SK-N-SH treated with all-trans-retinoic acid at 6 μM for 48 hours (cell line): ENCODE measurements around the gene PDLIM7.

ENCODE experiments used
- ATAC-seq: fragments of 200-7000 bp; cut with Tn5 transposase; 3 replicates; pipeline ENCODE4 v1.9.1; 2020; ENCODE audit warnings: mild to moderate bottlenecking, moderate library complexity
- BACH2 ChIP-seq: fragments of 250-450 bp; sonication (Bioruptor Pico); IDR thresholded peaks from 2 replicates; pipeline ENCODE4 v1.9.0; 2021; ENCODE audit warnings: mild to moderate bottlenecking, borderline replicate concordance
- CSDC2 ChIP-seq: fragments of 250-450 bp; sonication (Bioruptor Pico); IDR thresholded peaks from 2 replicates; pipeline ENCODE4 v1.5.0; 2020; ENCODE audit warnings: mild to moderate bottlenecking, moderate library complexity
- ESRRG ChIP-seq: fragments of 250-450 bp; sonication (Bioruptor Pico); IDR thresholded peaks from 2 replicates; pipeline ENCODE4 v1.6.1; 2021; ENCODE audit warnings: mild to moderate bottlenecking
- GLIS3 ChIP-seq: fragments of 250-450 bp; sonication (Bioruptor Pico); IDR thresholded peaks from 2 replicates; pipeline ENCODE4 v1.5.0; 2020; ENCODE audit warnings: mild to moderate bottlenecking, moderate library complexity
- OSR1 ChIP-seq: fragments of 250-450 bp; sonication (Bioruptor Pico); IDR thresholded peaks from 2 replicates; pipeline ENCODE4 v1.8.0; 2022; ENCODE audit warnings: moderate library complexity, mild to moderate bottlenecking, inconsistent platforms
- PATZ1 ChIP-seq: fragments of 250-450 bp; sonication (Bioruptor Pico); IDR thresholded peaks from 2 replicates; pipeline ENCODE4 v1.8.0; 2020; ENCODE audit warnings: mild to moderate bottlenecking, moderate library complexity, borderline replicate concordance
- PPARA ChIP-seq: fragments of 250-450 bp; sonication (Bioruptor Pico); IDR thresholded peaks from 2 replicates; pipeline ENCODE4 v1.5.0; 2020; ENCODE audit warnings: mild to moderate bottlenecking, borderline replicate concordance
- RARB ChIP-seq: fragments of 250-450 bp; sonication (Bioruptor Pico); IDR thresholded peaks from 2 replicates; pipeline ENCODE4 v1.8.0; 2021; ENCODE audit warnings: mild to moderate bottlenecking, moderate library complexity
- SNAI2 ChIP-seq: fragments of 250-450 bp; sonication (Bioruptor Pico); IDR thresholded peaks from 2 replicates; pipeline ENCODE4 v1.5.0; 2020; ENCODE audit warnings: mild to moderate bottlenecking, moderate library complexity
- TCF4 ChIP-seq: fragments of 250-450 bp; sonication (Bioruptor Pico); IDR thresholded peaks from 2 replicates; pipeline ENCODE4 v1.8.0; 2021; ENCODE audit warnings: mild to moderate bottlenecking, moderate library complexity, borderline replicate concordance
- TOX ChIP-seq: fragments of 250-450 bp; sonication (Bioruptor Pico); IDR thresholded peaks from 2 replicates; pipeline ENCODE4 v1.8.0; 2021; ENCODE audit warnings: mild to moderate bottlenecking, moderate library complexity, borderline replicate concordance
- ZC3H10 ChIP-seq: fragments of 250-450 bp; sonication (Bioruptor Pico); IDR thresholded peaks from 2 replicates; pipeline ENCODE4 v1.5.1; 2021; ENCODE audit warnings: mild to moderate bottlenecking, moderate library complexity
- ZFP3 ChIP-seq: fragments of 250-450 bp; sonication (Bioruptor Pico); IDR thresholded peaks from 2 replicates; pipeline ENCODE4 v1.5.0; 2020; ENCODE audit warnings: mild to moderate bottlenecking, moderate library complexity
- ZFP30 ChIP-seq: fragments of 450-650 bp; formaldehyde crosslinking; IDR thresholded peaks from 2 replicates; pipeline ENCODE4 v1.5.0; 2022; ENCODE audit warnings: mild to moderate bottlenecking, moderate library complexity
- ZNF565 ChIP-seq: fragments of 450-650 bp; formaldehyde crosslinking; conservative IDR thresholded peaks from 2 replicates; pipeline ENCODE4 v1.5.0; 2020; ENCODE audit warnings: low read depth, mild to moderate bottlenecking, moderate library complexity
- ZNF70 ChIP-seq: fragments of 450-650 bp; formaldehyde crosslinking; IDR thresholded peaks from 2 replicates; pipeline ENCODE4 v1.5.0; 2020; ENCODE audit warnings: mild to moderate bottlenecking, moderate library complexity
- ZNF8 ChIP-seq: fragments of 450-650 bp; formaldehyde crosslinking; IDR thresholded peaks from 2 replicates; pipeline ENCODE4 v1.5.0; 2020; ENCODE audit warnings: mild to moderate bottlenecking, moderate library complexity
- TF ChIP-seq, protein P1 (sequence below): fragments of 250-450 bp; sonication (Bioruptor Pico); IDR thresholded peaks from 2 replicates; pipeline ENCODE4 v1.5.0; 2020; ENCODE audit warnings: mild to moderate bottlenecking, moderate library complexity
- TF ChIP-seq, protein P2 (sequence below): fragments of 250-450 bp; sonication (Bioruptor Pico); IDR thresholded peaks from 2 replicates; pipeline ENCODE4 v1.5.1; 2020; ENCODE audit warnings: low read depth, mild to moderate bottlenecking, moderate library complexity
- TF ChIP-seq, protein P3 (sequence below): fragments of 250-450 bp; sonication (Bioruptor Pico); IDR thresholded peaks from 2 replicates; pipeline ENCODE4 v1.8.0; 2021; ENCODE audit warnings: low read depth, mild to moderate bottlenecking, moderate library complexity, borderline replicate concordance
- TF ChIP-seq, protein P4 (sequence below): fragments of 250-450 bp; sonication (Bioruptor Pico); IDR thresholded peaks from 2 replicates; pipeline ENCODE4 v1.5.1; 2021; ENCODE audit warnings: mild to moderate bottlenecking, moderate library complexity

Gene PDLIM7

DNA sequence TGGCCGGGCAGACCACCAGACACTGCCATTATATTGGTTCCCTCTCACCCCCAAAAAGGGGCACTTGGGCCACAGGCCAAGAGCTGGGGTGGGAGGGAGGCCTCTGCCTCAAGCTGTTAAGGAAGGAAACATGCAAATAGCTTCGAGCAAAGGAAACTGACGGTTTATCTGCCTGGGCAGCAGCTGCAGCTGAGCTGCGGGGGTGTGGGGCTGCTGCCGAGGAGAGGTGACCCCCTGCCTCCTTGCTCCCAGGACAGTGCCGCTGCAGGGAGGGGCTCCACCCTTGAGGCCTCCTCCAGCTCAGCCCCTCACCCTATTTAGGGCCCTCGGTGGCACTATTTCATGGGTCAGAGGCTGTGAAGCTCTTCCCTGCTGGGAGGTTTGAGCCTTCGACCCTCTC lies 11.4 kb upstream of the PDLIM7 start:
- TF ChIP-seq ZFP3 (CRISPR knock-in tag) (no peak), BACH2 (CRISPR knock-in tag) (no peak), CSDC2 (no peak), PATZ1 (CRISPR knock-in tag) (no peak), ZFP30 (CRISPR knock-in tag) (no peak), ESRRG (CRISPR knock-in tag) (no peak), RARB (CRISPR knock-in tag) (no peak), TOX (no peak), OSR1 (CRISPR knock-in tag) (no peak), GLIS3 (no peak), SNAI2 (CRISPR knock-in tag) (no peak)
- TF ChIP-seq, protein P1, sequence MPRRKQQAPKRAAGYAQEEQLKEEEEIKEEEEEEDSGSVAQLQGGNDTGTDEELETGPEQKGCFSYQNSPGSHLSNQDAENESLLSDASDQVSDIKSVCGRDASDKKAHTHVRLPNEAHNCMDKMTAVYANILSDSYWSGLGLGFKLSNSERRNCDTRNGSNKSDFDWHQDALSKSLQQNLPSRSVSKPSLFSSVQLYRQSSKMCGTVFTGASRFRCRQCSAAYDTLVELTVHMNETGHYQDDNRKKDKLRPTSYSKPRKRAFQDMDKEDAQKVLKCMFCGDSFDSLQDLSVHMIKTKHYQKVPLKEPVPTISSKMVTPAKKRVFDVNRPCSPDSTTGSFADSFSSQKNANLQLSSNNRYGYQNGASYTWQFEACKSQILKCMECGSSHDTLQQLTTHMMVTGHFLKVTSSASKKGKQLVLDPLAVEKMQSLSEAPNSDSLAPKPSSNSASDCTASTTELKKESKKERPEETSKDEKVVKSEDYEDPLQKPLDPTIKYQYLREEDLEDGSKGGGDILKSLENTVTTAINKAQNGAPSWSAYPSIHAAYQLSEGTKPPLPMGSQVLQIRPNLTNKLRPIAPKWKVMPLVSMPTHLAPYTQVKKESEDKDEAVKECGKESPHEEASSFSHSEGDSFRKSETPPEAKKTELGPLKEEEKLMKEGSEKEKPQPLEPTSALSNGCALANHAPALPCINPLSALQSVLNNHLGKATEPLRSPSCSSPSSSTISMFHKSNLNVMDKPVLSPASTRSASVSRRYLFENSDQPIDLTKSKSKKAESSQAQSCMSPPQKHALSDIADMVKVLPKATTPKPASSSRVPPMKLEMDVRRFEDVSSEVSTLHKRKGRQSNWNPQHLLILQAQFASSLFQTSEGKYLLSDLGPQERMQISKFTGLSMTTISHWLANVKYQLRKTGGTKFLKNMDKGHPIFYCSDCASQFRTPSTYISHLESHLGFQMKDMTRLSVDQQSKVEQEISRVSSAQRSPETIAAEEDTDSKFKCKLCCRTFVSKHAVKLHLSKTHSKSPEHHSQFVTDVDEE: no peak
- TF ChIP-seq, protein P2, sequence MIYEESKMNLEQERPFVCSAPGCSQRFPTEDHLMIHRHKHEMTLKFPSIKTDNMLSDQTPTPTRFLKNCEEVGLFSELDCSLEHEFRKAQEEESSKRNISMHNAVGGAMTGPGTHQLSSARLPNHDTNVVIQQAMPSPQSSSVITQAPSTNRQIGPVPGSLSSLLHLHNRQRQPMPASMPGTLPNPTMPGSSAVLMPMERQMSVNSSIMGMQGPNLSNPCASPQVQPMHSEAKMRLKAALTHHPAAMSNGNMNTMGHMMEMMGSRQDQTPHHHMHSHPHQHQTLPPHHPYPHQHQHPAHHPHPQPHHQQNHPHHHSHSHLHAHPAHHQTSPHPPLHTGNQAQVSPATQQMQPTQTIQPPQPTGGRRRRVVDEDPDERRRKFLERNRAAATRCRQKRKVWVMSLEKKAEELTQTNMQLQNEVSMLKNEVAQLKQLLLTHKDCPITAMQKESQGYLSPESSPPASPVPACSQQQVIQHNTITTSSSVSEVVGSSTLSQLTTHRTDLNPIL: no peak
- ATAC-seq: no peak

- no peak for TF ChIP-seq ZNF70
- TF ChIP-seq SNAI2 (CRISPR knock-in tag): no peak
- no peak for TF ChIP-seq BACH2 (CRISPR knock-in tag)
- TF ChIP-seq TCF4: no peak
- TF ChIP-seq PPARA (CRISPR knock-in tag): no peak
- no peak for TF ChIP-seq OSR1 (CRISPR knock-in tag)
- TF ChIP-seq PATZ1 (CRISPR knock-in tag): no peak
- TF ChIP-seq, protein P3, sequence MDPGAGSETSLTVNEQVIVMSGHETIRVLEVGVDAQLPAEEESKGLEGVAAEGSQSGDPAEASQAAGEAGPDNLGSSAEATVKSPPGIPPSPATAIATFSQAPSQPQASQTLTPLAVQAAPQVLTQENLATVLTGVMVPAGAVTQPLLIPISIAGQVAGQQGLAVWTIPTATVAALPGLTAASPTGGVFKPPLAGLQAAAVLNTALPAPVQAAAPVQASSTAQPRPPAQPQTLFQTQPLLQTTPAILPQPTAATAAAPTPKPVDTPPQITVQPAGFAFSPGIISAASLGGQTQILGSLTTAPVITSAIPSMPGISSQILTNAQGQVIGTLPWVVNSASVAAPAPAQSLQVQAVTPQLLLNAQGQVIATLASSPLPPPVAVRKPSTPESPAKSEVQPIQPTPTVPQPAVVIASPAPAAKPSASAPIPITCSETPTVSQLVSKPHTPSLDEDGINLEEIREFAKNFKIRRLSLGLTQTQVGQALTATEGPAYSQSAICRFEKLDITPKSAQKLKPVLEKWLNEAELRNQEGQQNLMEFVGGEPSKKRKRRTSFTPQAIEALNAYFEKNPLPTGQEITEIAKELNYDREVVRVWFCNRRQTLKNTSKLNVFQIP (CRISPR knock-in tag): no peak
- TF ChIP-seq, protein P1: no peak
- TF ChIP-seq ZC3H10 (CRISPR knock-in tag): no peak
- no peak for TF ChIP-seq ZFP30 (CRISPR knock-in tag)
- TF ChIP-seq RARB (CRISPR knock-in tag): no peak
- no peak for TF ChIP-seq ZNF565 (CRISPR knock-in tag)
- TF ChIP-seq GLIS3: no peak
- no peak for TF ChIP-seq ZNF8 (CRISPR knock-in tag)
- no peak for TF ChIP-seq CSDC2
- TF ChIP-seq, protein P4, sequence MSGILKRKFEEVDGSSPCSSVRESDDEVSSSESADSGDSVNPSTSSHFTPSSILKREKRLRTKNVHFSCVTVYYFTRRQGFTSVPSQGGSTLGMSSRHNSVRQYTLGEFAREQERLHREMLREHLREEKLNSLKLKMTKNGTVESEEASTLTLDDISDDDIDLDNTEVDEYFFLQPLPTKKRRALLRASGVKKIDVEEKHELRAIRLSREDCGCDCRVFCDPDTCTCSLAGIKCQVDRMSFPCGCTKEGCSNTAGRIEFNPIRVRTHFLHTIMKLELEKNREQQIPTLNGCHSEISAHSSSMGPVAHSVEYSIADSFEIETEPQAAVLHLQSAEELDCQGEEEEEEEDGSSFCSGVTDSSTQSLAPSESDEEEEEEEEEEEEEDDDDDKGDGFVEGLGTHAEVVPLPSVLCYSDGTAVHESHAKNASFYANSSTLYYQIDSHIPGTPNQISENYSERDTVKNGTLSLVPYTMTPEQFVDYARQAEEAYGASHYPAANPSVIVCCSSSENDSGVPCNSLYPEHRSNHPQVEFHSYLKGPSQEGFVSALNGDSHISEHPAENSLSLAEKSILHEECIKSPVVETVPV (CRISPR knock-in tag): no peak
- no peak for TF ChIP-seq TOX
- TF ChIP-seq, all 23 proteins: peak for 0
- ATAC-seq: no peak
Observed at GRCh38 chr5:177508221-177508611, 10.8 kb upstream of the PDLIM7 start.
